Measurements from ENCODE around the gene CCDC28A.

- TF ChIP-seq SUZ12 (IDR thresholded peaks at IDR 0.05) (no peak), SP1 (IDR thresholded peaks at IDR 0.05) (no peak), FOXA1 (IDR thresholded peaks at IDR 0.05) (no peak), FOXM1 (IDR thresholded peaks at IDR 0.05; ENCODE audit: borderline replicate concordance) (no peak), PKNOX1 (IDR thresholded peaks at IDR 0.05) (no peak), HDGF (IDR thresholded peaks at IDR 0.05; ENCODE audit: borderline replicate concordance) (no peak), TARDBP (IDR thresholded peaks at IDR 0.05) (no peak), L3MBTL2 (conservative IDR thresholded peaks at IDR 0.05) (no peak), CTBP1 (IDR thresholded peaks at IDR 0.05; ENCODE audit: borderline replicate concordance) (no peak), ELF4 (IDR thresholded peaks at IDR 0.05) (no peak), NFRKB (IDR thresholded peaks at IDR 0.05) (no peak), BHLHE40 (IDR thresholded peaks at IDR 0.05; ENCODE audit: borderline replicate concordance) (no peak)
These were observed 33.3 kb downstream of the CCDC28A start for GRCh38 chr6:138806889-138807288.
